Activated T-cell treated with anti-CD3 and anti-CD28 coated beads for 48 hours (primary cell): ENCODE results near the gene VMP1.
A peak's percentile ranks its signal among the peaks of the same experiment; 100 is the strongest.
"Not testable (repeated sequence)": the region's sequence is repeated elsewhere in the genome, so short reads cannot be mapped to it uniquely, and the experiment has no call there.

Experiments used
- DNase-seq: peaks from one replicate; pipeline ENCODE4 v3.0.0-alpha.2; 2020; ENCODE audit warnings: low read depth

VMP1 gene

GRCh38 chr17:59841882-59842263 is 134.4 kb downstream of the VMP1 start:
- DNase-seq = not testable (repeated sequence)

- peak; percentile 71 for DNase-seq
Measured at GRCh38 chr17:59842901-59843652, 135.6 kb downstream of the VMP1 start.

GRCh38 chr17:59844884-59845594 is 137.6 kb downstream of the VMP1 start:
- no peak for DNase-seq

- DNase-seq = no peak
Measured at GRCh38 chr17:59845595-59846393, 138.3 kb downstream of the VMP1 start.

DNA sequence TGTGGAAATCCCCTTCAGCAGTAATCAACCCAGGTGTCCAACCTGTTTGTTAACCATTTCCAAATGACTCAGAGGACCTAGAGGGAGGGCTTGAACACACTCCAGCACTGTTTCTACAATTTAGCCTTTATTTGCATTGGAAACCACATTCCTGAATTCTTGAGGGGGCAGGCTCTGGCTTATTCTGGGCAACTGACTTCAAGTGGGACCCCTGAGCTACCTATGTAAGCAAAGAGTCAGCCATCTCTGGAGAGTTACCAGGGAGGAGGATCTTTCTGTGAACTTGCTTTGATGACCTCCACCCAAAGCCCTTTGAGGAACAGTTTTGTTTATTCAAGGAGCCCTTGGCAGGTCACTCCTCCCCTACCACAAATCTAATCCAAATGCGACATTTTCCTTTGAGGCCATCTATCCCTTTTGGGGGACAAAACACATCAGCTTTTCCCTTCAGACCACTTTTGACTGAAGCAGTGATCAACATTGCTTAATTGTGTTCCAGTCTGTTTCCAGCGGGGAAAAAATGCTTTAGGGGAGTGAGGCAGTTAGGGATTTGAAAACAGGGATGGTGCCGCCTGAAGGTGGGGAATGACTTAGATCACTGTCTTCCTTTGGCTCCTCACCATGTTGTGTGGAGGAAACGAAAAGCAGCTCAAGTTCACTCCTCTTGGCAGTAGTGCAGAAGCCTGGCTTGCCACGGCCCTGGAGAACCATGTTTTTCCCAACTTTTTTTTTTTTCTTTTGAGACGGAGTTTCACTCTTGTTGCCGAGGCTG is 139.1 kb downstream of the VMP1 start:
- DNase-seq = no peak

DNA sequence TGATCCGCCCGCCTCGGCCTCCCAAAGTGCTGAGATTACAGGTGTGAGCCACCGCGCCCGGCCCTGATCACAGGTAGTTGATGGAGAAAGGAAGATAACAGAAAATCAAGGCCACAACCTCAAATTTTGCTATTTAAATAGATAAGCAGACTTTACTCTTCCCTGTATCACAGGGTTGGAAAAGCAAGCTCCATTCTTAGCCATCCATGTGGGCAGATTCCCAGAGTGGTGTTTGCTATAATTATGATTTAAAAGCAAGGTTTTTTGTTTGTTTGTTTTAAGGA is 140.9 kb downstream of the VMP1 start:
- no peak for DNase-seq

DNA sequence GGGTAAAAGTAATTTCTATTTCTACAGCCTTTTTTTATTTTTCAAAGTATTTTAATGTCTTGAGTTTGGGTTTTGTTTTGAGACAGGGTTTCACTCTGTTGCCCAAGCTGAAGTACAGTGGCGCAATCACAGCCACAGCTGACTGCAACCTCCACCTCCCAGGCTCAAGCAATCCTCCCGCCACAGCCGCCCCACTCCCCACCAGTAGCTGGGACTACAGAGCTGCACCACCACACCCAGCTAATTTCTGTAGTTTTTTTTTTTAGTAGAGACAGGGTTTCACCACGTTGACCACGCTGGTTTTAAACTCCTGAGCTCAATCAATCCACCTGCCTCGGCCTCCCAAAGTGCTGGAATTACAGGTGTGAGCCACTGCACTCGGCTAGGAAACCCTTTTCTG is 141.3 kb downstream of the VMP1 start:
- DNase-seq = peak; percentile 68

DNA sequence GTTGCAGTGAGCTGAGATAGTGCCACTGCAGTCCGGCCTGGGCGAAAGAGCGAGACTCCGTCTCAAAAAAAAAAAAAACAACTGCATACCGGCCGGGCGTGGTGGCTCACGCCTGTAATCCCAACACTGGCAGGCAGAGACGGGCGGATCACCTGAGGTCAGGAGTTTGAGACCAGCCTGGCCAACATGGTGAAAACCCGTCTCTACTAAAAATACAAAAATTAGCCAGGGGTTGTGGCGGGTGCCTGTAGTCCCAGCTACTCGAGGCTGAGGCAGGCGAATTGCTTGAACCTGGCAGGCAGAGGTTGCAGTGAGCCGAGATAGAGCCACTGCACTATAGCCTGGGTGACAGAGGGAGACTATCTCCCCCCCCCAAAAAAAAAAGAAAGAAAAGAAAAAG is 142.9 kb downstream of the VMP1 start:
- not testable (repeated sequence) for DNase-seq

DNA sequence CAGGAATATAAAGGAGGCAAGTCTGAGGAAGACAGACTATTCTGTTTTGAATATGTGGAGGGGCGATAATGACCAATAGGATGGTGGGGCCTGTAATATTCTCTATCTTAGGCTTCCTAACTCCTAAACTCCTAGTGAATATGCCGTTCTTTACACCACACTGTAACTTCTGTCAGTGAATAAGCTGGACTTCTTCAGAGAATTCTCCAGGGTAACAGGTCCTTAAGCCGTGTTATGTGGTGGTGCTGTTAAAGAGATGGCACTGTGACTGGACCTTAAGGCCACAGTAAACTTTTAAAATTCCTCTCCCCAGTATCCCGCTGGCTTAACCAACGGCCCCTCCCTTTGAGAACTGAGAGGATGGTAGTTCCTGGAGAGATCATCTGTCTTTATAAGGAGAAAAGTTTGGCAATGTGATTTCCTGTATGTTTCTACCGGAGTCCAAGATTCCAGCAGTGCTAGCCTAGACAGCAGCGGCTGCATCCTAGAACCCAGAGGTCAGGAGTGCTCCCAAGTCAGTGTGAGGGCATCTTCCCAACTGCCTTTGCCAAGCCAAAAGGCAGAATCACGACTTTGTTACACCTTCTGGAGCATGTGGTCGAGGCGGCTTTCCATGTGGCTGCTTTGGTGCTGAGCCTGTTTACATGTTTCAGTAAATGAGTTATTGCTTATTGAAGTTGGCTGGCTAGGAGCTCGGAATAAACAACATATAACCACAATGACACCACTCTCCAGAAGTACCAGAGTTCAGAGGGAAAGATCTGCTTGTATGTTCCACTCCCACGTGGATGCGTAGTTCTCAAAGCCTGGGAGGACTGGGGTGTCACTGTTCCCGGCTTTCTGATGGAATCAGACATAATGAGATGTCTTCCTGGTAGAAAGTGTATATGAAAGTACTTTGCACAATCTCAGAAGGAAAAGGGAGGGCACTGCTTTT is 144.3 kb downstream of the VMP1 start:
- no peak for DNase-seq

DNA sequence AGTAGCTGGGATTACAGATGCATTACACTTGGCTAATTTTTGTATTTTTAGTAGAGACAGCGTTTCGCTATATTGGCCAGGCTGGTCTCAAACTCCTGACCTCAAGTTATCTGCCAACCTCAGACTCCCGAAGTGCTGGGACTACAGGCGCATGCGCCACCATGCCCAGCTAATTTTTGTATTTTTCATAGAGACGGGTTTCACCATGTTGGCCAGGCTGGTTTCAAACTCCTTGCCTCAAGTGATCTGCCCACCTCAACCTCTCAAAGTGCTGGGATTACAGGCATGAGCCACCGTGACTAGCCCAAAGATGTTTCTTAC is 145.4 kb downstream of the VMP1 start:
- not testable (repeated sequence) for DNase-seq

DNA sequence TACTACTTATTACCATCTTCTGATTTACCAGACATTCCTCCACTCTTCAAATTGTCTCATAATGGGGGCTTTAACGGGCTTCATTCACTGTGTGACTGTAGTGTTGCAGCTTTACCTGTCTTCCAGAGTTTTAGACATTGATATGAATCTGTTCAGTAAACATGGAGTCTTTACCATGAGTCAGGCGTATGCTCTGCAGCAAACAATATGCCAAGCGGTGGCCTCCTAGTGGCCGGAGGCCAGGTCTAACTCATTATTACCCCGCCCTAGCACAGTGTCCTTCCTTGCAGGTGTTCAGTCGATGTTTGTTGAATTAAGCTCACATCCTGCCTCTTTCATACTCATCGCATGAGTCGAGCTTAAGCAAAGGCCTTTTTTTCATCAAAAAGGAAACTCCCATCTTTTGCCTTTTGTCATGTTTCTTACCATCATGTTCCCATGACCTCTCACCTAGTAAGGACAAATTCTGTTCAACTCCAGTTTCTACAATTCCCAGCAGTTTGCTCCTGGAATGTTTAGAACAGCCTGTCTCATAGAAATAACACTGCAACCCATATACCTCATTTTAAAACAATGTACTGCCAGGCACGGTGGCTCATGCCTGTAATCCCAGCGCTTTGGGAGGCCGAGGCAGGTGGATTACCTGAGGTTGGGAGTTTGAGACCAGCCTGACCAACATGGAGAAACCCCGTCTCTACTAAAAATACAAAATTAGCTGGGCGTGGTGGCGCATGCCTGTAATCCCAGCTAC is 145.9 kb downstream of the VMP1 start:
- DNase-seq = peak; percentile 59

DNA sequence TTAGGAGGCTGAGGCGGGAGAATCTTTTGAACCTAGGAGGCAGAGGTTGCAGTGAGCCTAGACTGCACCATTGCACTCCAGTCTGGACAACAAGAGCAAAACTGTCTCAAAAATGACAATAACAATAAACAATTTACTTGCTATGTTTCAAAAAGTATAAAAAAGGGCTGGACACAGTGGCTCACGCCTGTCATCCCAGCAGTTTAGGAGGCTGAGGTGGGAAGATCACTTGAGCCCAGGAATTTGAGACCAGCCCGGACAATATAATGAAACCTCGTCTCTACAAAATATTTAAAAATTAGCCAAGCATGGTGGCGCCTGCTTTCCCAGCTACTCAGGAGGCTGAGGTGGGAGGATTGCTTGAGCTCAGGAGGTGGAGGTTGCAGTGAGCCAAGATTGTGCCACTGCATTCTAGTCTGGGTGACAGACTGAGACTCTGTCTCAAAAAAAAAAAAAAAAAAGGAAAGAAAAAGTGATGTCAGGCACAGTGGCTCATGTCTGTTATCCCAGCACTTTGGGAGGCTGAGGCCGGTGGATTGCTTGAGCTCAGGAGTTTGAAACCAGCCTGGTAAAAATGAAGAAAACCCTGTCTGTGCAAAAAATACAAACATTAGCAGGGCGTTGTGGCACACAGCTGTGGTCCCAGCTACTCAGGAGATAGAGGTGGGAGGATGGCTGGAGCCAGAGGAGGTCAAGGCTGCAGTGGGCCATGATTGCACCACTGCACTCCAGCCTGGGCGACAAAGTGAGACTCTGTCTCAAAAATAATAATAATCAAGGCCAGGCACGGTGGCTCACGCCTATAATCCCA is 146.7 kb downstream of the VMP1 start:
- not testable (repeated sequence) for DNase-seq

- DNase-seq = no peak
Measured at GRCh38 chr17:59856859-59857794, 149.7 kb downstream of the VMP1 start.

DNA sequence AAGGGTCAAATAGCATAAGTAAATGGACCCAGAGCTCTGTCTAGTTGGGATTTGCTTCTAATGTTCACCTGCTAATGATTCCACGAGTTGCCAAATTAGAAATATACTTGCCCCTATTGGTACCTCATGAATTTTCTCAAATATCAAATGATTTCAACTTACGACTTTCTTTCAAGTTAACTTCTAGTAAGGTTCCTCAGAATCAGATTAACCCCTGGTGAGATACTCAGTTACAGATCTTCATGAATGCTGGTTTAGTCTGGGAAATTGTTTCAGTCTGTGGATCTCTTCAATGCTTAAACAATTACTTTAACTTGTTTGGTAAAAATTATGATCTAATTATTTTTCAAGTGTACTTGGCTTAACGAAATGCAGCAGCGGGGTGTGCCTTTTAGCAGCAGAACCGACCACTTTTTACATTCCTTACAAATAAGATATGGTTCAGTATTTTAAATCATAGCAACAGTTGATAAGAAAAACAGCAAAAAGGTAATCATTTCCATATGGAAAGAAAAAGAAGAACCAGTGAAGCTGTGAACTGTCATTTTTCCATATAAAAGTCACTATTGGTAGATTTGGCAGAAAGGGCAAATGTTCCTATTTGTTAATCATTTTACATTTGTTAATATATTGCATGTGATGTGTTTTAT is 150.8 kb downstream of the VMP1 start:
- DNase-seq = no peak

- no peak for DNase-seq
Measured at GRCh38 chr17:59858932-59859331, 151.5 kb downstream of the VMP1 start.

DNA sequence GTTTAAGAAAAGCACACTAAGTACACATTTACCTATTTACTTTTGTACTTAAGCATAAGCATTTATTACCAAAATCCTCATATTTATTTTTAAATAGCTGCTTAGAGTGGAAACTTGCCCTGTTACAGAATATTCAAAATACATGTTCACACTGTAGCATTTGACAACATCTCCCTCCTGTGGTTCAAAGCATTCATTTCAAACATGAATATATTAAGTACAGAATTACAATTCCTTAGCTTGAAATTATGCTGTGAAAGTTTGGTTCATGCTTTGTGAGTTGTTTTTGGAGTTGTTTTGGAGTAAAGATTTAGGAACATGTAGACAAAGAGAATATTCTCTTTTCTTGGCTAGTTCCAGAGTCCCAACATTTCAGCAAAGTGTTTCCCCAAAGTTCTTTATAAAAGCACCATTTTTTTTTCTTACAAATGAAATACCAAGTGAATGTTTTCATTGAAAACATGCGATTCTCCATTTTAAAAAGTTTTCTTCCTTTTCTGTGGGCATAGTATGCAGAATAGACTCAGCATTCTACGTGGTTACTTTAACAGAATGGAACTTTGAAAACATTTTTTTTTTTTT is 152.1 kb downstream of the VMP1 start:
- no peak for DNase-seq

GRCh38 chr17:59863616-59864015 is 156.2 kb downstream of the VMP1 start:
- no peak for DNase-seq

- no peak for DNase-seq
Measured at GRCh38 chr17:59869941-59870218, 162.4 kb downstream of the VMP1 start.
